Fibroblast of skin of left quadriceps (primary cell): ENCODE measurements around the gene BSG.
"Not testable (repeated sequence)": the region's sequence is repeated elsewhere in the genome, so short reads cannot be mapped to it uniquely, and the experiment has no call there.

ENCODE experiments used
- DNase-seq, 2 experiments: peaks; one replicate each; pipeline ENCODE4 v3.0.0-alpha.2; 2013; ENCODE audit warnings: low read depth in 2 of 2

Gene BSG

DNA sequence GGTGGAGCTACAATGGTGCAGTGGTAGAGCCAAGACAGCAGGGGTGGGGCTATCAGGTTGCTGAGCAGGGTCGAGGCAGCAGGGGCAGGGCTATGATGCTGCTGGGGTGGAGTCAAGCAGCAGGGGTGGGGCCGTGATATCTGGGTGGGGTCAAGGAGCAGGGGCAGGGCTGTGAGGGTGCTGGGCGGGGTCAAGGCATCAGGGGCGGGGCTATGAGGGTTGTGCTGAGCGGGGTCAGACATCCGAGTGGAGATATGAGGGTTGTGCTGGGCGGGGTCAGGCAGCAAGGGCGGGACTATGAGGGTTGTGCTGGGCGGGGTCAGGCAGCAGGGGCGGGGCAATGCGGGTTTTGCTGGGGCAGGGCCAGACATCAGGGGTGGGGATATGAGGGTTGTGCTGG is 32.0 kb downstream of the BSG start:
- no peak for DNase-seq

- not testable (repeated sequence) for DNase-seq
These were observed 32.9 kb downstream of the BSG start for GRCh38 chr19:605061-605971.

DNA sequence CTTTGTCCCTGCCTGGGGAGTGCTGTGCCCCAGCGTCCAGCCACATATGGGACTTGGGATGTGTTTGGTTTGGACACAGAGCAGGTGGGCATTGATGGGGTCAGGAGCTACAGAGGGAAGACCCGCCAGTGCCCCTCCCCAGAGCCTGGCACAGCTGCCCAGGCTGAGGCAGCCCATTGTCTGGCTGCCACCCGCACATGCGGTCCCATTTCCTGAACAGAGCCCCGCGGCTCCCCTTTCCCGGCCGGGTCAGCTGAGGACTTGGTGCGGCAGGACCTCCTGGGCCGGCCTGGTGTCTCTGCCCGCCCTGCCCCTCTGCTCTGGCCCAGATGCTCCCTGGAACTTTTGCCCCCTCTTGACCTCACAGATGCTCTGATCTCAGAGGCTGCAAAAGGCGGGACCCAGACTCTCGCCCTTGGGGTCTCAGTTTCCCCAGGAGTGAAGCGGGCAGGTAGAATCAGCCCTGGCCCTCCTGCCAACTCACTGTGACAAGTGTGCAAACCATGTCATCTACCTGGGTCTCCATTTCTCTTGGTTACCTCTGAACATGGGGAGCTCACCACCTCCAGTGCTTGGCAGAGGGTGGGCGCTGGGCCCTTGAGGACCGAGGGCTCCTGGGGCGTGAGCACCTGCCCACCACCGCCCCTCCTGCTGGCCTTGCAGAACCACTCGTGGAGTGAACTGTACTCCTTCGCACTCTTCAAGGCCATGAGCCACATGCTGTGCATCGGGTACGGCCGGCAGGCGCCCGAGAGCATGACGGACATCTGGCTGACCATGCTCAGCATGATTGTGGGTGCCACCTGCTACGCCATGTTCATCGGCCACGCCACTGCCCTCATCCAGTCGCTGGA is 35.1 kb downstream of the BSG start:
- DNase-seq = no peak

DNA sequence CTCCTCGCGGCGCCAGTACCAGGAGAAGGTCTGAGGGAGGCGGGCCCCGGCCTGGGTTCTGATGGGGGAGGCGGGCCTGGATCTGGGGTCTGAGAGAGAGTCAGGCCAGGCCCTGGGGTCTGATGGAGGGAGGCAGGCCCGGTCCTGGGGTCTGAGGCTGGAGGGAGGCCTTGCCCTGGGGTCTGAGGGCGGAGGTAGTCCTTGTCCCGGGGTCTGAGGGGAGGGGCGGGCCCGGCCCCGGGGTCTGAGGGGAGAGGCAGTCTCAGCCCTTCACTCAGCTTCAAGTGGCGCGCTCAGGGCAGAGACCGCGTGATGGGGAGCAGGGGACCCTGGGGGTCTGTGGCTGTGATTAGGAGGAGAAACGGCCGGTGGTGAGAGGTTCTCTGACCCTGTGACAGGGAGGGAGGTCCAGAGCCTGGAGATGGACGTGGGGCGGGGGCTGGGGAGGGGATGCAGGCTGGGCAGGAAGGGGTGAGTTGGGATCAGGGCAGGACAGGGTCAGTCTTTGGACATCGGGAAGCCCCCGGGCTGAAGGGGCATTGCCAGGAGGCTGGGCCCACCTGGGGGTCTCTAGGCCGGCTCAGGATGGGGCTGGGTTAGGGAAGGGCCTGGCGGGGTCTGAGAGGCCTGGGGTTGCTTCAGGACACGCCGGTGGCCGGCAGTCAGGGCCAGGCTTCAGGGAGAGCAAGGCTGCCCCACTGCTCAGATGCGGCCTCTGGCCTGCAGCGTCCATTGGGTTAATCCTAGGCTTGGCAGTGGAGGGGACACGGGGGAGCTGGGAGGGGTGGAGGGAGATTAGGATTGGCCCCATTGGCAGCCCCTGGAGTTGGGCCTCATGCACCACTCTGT is 36.0 kb downstream of the BSG start:
- no peak for DNase-seq

DNA sequence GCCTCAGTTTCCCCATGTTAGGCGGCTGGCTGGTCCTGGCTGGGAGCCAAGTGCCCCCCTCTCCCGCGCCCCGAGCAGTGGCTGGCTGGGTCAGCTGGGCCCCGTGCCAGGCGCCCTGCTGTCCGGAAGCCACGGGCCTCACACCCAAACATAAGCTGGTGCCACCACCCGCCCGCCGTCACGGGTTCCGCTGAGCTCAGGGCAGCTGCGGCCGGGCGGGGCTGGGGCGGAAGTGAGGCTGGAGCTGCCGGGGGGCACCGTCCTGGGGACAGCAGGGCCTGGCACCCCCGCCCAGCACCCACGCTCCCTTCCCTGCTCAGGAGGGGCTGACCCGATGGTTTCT is 36.6 kb downstream of the BSG start:
- no peak for DNase-seq

DNA sequence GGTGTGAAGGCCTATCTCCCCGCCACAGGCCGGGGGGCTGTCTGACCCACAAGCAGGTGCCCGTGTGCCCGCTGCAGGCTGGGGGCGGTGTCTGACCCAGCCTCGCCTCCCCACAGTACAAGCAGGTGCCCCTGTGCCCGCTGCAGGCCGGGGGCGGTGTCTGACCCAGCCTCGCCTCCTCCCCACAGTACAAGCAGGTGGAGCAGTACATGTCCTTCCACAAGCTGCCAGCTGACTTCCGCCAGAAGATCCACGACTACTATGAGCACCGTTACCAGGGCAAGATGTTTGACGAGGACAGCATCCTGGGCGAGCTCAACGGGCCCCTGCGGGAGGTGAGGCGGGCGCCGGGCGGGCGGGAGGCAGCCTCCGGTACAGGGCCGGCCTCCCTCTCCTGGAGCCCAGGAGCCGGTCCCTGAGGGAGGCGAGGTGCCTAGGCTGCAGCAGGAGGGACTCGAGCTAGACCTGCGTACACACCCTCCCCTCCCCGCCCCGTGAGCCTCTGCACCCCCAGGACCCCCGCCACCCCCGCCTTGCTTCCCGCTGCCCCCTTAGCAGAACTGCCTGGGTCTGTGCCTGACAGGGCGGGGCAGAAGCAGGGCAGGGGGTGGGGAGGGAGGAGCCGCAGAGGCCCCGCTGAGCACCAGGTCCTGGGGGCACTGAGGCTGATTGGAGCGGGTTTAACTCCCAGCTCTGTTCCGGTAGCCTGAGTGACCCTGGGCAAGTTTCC is 37.8 kb downstream of the BSG start:
- DNase-seq = no peak

DNA sequence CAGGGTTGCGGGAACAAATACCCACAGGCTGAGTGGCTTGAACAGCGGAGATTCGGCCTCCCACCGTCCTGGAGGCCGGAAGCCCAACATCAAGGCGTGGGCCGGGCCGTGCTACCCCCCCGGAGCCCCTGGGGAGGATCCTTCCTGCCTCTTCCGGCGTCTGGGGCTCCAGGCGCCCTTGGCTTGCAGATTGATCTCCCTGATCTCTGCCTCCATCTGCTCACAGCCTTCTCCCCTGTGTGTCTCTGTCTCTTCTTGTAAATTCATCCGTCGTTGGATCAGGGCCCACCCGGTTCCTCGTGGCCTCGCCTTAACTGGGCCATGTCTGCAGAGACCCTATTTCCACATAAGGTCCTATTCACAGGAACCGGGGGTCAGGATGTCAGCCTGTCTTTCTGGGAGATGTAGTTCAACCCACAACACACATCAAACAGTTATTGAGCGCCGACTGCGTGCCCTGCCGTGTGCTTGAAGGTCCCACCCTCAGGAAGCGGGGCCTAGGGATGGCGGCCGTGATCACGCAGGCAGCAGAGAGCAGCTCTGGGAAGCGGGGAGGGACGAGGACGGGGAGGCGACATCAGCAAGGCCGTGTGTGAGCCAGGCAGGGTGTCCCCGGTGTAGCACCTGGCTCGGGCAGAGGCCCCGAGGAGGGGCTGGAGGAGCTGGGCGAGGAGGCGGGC is 38.5 kb downstream of the BSG start:
- peak; percentile 57 to 60 for DNase-seq

DNA sequence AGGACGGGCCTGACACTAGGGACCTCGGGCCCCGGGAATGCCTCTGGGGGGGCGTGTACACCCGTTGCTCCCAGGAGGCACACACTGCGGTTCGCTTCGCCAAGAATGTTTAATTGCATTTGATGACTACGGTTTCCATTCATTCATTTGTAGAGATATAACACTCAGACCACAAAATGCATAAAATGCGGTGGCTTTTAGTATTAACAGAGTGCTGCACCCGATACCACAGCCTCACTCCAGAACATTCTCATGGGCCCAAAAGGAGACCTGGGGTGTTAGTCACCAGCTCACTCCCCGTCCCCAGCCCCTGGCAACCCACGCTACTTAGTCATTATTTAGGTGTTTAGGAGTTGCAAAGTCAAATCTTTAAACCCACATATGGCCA is 39.1 kb downstream of the BSG start:
- DNase-seq = peak; percentile 95

DNA sequence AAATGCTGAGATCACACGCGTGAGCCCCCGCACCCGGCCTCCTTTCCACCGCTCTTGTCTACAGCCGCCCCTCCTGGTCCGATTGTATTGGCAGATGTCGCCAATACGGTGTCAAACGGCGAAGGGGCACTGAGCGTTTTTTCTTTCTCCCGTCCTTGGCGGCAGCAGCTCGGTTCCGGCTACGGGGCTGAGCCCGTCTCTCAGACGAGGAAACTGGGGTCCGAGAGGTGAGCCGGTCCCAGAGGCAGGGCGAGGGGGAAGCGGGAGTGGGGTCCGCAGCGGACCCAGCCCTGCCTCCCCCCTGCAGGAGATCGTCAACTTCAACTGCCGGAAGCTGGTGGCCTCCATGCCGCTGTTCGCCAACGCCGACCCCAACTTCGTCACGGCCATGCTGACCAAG is 40.5 kb downstream of the BSG start:
- DNase-seq = no peak

DNA sequence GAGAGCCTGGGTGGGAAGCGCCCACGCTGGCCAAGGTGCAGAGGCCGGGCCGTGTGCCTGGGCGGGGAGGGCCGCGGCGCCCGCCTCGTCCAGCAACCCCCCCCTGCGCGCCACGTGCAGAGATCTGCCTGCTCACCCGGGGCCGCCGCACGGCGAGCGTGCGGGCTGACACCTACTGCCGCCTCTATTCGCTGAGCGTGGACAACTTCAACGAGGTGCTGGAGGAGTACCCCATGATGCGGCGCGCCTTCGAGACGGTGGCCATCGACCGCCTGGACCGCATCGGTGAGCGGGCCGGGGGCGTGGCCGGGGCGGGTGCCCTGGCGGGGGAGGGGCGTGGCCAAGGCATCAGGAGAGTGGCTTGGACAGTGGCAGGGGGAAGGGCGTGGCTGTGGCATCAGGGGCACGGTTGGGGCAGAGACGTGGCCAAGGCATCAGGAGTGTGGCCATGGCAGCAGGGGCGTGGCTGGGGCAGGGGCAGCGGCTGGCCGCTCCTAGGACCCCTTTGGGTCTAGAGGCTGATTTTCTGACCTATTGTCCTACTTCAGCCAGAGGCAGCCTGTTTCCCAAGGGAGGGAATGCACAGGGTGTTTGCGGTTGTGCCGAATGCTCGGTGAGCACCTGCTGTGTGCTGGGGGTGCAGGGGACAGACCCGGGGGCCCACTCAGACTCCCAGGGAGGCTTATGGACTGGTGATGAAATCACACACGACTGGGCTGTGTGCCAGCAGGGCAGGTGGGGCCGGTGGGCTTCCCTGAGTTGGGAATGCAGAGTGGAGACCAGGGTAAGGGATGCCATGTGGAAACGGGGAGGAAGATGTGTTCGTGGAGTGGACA is 41.6 kb downstream of the BSG start:
- DNase-seq = no peak

- no peak for DNase-seq
These were observed 43.2 kb downstream of the BSG start for GRCh38 chr19:615619-616018.

- DNase-seq = no peak
These were observed 43.8 kb downstream of the BSG start for GRCh38 chr19:616062-616700.

DNA sequence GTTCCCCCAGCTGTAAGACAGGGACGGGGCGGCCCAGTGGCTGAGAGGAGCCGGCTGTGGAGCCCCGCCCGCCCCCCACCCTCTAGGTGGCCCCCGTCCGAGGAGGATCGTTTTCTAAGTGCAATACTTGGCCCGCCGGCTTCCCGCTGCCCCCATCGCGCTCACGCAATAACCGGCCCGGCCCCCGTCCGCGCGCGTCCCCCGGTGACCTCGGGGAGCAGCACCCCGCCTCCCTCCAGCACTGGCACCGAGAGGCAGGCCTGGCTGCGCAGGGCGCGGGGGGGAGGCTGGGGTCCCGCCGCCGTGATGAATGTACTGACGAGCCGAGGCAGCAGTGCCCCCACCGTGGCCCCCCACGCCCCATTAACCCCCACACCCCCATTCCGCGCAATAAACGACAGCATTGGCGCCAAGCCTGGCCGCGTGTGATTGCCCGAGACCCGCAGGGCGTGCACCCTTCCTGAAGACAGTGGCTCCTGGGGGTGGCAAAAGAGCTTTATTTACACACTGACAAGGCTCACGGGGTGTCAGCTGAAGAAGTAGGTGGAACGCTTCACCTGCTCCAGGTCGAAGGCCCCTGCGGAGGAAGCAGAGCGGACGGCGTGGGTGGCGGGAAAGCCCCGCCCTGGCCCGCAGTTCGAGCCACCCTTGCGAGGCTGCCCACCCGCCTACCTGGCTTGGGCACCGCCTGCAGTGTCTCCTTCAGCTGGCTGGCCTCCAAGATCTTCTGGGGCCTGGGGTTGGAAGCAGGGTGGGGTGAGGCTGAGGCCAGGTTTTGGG is 44.5 kb downstream of the BSG start:
- DNase-seq = no peak

DNA sequence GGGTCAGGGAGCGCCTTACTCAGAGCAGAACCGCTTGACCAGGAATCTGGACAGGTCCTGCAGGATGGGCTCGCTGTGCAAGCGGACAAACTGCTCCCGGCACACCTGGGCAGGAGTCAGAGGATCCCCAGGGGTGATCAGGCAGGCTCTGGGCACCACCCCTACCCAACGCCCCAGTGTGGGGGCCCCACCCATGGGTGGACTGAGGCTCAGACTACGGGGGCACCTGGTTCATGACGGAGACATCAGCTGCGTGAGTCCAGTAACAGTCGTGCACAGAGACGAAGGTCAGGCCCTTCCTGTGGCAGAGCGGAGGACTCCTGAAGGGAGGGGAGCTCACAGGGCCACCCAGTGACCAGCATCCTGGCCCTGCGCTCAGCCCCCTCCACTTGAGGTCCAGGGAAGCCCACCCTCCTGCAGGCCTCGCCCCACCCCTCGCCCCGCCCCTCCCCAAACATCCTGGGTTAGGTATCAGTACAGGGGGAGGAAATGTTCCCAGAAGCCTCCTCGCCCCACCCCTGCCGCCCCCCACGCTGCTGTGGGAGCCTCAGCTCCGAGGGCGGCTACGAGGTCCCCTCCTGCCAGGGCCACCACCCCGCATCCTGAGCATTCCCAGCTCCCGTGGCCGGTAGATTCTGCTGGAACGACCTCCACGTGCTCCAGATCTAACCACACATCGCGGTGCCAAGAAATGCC is 45.3 kb downstream of the BSG start:
- DNase-seq = no peak

GRCh38 chr19:618247-618619 is 45.8 kb downstream of the BSG start:
- DNase-seq = no peak

GRCh38 chr19:618674-619285 is 46.4 kb downstream of the BSG start:
- no peak for DNase-seq

DNA sequence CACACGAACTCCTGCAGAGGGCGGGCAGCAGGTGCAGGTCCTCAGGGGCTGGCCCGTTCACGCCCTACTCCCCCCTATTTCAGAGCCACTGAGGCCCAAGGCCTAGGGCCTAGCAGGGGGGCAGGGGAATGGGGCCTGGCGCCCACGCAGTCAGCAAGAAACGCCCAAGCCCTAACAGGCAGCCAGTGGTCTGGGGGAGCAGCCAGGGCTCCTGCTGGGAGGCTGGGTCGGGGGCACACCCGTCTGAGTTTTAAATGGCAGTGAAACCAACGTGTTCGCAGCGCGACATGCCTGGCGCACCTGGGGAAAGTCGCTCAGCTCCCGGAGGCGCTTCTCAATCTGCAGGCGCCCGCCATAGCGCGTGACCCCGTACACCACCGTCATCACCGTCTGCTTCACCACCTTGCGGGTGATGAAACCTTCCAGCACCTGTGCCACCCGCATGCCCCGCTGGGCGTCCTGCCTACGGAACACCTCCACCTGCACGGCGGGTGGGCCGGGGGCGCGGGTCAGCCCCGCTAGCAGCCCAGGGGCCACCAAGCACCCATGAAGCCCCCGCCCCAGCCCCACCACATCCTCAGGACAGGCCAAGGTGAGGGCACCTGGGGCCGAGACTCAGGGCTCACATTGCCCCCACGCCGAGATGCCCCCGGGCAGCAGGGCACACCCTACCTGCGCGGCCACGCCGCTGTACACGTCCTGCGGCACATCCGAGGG is 47.0 kb downstream of the BSG start:
- DNase-seq = no peak
